ENCODE results near the gene FARS2. TPM values are rescaled to one million over a fixed set of nuclear protein-coding genes. Genes with fewer than 3 reads are reported as not detected.

FARS2 gene
- total and polyA plus RNA-seq, 9 of the 15 experiments (the other 6 are each of a cell fraction or from before 2014, with no cell fraction given): 16.5 to 62.2 (median 27.0) TPM

- 89% methylated on average over 6 of the region's 6 CpGs for WGBS (ENCODE audit: insufficient coverage, low coverage, missing lambda C conversion rate)
- intact Hi-C loops (cut with micrococcal nuclease): no loop called here
- DNase-seq (ENCODE audit: extremely low read depth in 1 of 4, low spot score in 3 of 4) (no peak), ATAC-seq (no peak), FAIRE-seq (no peak)
- Histone ChIP-seq H2AFZ (ENCODE audit: low read depth, low read length) (no peak overlapping the region), H3K27ac (ENCODE audit: extremely low read depth, low read depth, low read length) (no peak overlapping the region), H3K4me3 (no peak overlapping the region), H3K27me3 (ENCODE audit: control insufficient read depth in 2 of 2, insufficient read depth in 2 of 2, low read length in 2 of 2) (no peaks in the 10 kb centered on the region), H3K9me3 (replicated peaks; ENCODE audit: control insufficient read depth, insufficient read depth, low read depth, low read length) (no peaks in the 10 kb centered on the region), H3K9me1 (ENCODE audit: control insufficient read depth, insufficient read depth, low read length) (no peaks in the 10 kb centered on the region), H3K9ac (ENCODE audit: insufficient read depth in 1 of 2, low read depth in 2 of 2, low read length in 2 of 2) (no peak overlapping the region), H3K4me2 (ENCODE audit: insufficient read depth, low read length) (no peak overlapping the region), H3K79me2 (ENCODE audit: control insufficient read depth, insufficient read depth, low read length) (no peaks in the 10 kb centered on the region), H3K36me3 (ENCODE audit: control insufficient read depth, insufficient read depth, low read length) (peaks cover 34% of the 10 kb centered on the region; the same call in 2 of the 3 replicates), H3K4me1 (replicated peaks in 1 of 2; ENCODE audit: control insufficient read depth in 2 of 2, insufficient read depth in 2 of 2, low read length in 2 of 2) (peaks cover 0 to 16% of the 10 kb centered on the region in 2 experiments; a peak in 2 of 5 replicates), H4K20me1 (replicated peaks; ENCODE audit: control insufficient read depth, insufficient read depth, low read length) (no peaks in the 10 kb centered on the region)
- POLR2A ChIA-PET: interaction anchor here (0.5 to 1.2 kb wide), 4 partner anchors 9 to 1098 kb away, joined by 3 read pairs; no protein-coding TSS in a partner anchor
- no peak for TF ChIP-seq NFE2 (IDR thresholded peaks at IDR 0.05; ENCODE audit: low read depth)
- no peak for TF ChIP-seq KAT7 (CRISPR knock-in tag; IDR thresholded peaks at IDR 0.05; ENCODE audit: borderline replicate concordance)
- TF ChIP-seq ZNF282 (CRISPR knock-in tag; IDR thresholded peaks at IDR 0.05): no peak
- TF ChIP-seq ZBED1 (IDR thresholded peaks at IDR 0.05): no peak
- TF ChIP-seq ZNF589 (CRISPR knock-in tag; IDR thresholded peaks at IDR 0.05; ENCODE audit: low read depth): no peak
- no peak for TF ChIP-seq ZNF444 (CRISPR knock-in tag; IDR thresholded peaks at IDR 0.05)
- no peak for TF ChIP-seq CHD2 (IDR thresholded peaks at IDR 0.05; ENCODE audit: low read depth, low read length)
- CTCF ChIA-PET (ENCODE audit: low intra/inter-chr PET ratio): no interaction called here
- BruUV-seq (replicated peaks): no TSS peak
- in situ Hi-C loops (cut with MboI): no loop called here
These were observed 26.4 kb upstream of the FARS2 start for GRCh38 chr6:5234874-5235273.

GRCh38 chr6:5235830-5236229 lies 25.5 kb upstream of the FARS2 start:
- Histone ChIP-seq H3K4me3 (no peak overlapping the region), H3K27ac (ENCODE audit: extremely low read depth, low read depth, low read length) (no peak overlapping the region), H3K4me1 (replicated peaks in 1 of 2; ENCODE audit: control insufficient read depth in 2 of 2, insufficient read depth in 2 of 2, low read length in 2 of 2) (peaks cover 0 to 7% of the 10 kb centered on the region in 2 experiments; a peak in 2 of 5 replicates), H3K9ac (ENCODE audit: insufficient read depth in 1 of 2, low read depth in 2 of 2, low read length in 2 of 2) (no peak overlapping the region), H2AFZ (ENCODE audit: low read depth, low read length) (no peak overlapping the region), H4K20me1 (replicated peaks; ENCODE audit: control insufficient read depth, insufficient read depth, low read length) (no peaks in the 10 kb centered on the region), H3K9me3 (replicated peaks; ENCODE audit: control insufficient read depth, insufficient read depth, low read depth, low read length) (no peaks in the 10 kb centered on the region), H3K36me3 (ENCODE audit: control insufficient read depth, insufficient read depth, low read length) (peaks cover 34% of the 10 kb centered on the region; the same call in 2 of the 3 replicates), H3K79me2 (ENCODE audit: control insufficient read depth, insufficient read depth, low read length) (no peaks in the 10 kb centered on the region), H3K4me2 (ENCODE audit: insufficient read depth, low read length) (no peak overlapping the region), H3K9me1 (ENCODE audit: control insufficient read depth, insufficient read depth, low read length) (no peaks in the 10 kb centered on the region), H3K27me3 (ENCODE audit: control insufficient read depth in 2 of 2, insufficient read depth in 2 of 2, low read length in 2 of 2) (no peaks in the 10 kb centered on the region)
- ATAC-seq: no peak
- no TSS peak for BruUV-seq (replicated peaks)
- ChIA-PET CTCF (ENCODE audit: low intra/inter-chr PET ratio) (no interaction called here), POLR2A (interaction anchor here (0.6 to 1.2 kb wide), 4 partner anchors 17 to 56 kb away, joined by 3 read pairs; no protein-coding TSS in a partner anchor)
- WGBS (ENCODE audit: insufficient coverage, low coverage, missing lambda C conversion rate): 98% methylated on average over 2 of the region's 2 CpGs
- DNase-seq (ENCODE audit: extremely low read depth in 1 of 4, low spot score in 3 of 4): no peak
- FAIRE-seq: no peak
- in situ Hi-C loops (cut with MboI): no loop called here
- intact Hi-C loops (cut with micrococcal nuclease): no loop called here
- TF ChIP-seq OTX1 (CRISPR knock-in tag; IDR thresholded peaks at IDR 0.05) (no peak), TEAD4 (IDR thresholded peaks at IDR 0.05; ENCODE audit: low read length) (no peak), TEAD4 (CRISPR knock-in tag; IDR thresholded peaks at IDR 0.05; ENCODE audit: borderline replicate concordance) (no peak), ETV6 (IDR thresholded peaks at IDR 0.05; ENCODE audit: borderline replicate concordance in 1 of 2, low read depth in 2 of 2, low read length in 1 of 2) (no peak), ETV6 (CRISPR knock-in tag; IDR thresholded peaks at IDR 0.05; ENCODE audit: borderline replicate concordance) (no peak), ZNF445 (CRISPR knock-in tag; IDR thresholded peaks at IDR 0.05; ENCODE audit: low read depth) (no peak), NFXL1 (CRISPR knock-in tag; IDR thresholded peaks at IDR 0.05) (no peak), RBFOX2 (IDR thresholded peaks at IDR 0.05; ENCODE audit: low read depth, low read length) (no peak), SMARCA4 (IDR thresholded peaks at IDR 0.05) (no peak), TFAP4 (CRISPR knock-in tag; IDR thresholded peaks at IDR 0.05; ENCODE audit: borderline replicate concordance) (no peak)
